Measurements from ENCODE around the gene TECPR2.
"Not testable (repeated sequence)": the region's sequence is repeated elsewhere in the genome, so short reads cannot be mapped to it uniquely, and the experiment has no call there.

The TECPR2 gene

DNA sequence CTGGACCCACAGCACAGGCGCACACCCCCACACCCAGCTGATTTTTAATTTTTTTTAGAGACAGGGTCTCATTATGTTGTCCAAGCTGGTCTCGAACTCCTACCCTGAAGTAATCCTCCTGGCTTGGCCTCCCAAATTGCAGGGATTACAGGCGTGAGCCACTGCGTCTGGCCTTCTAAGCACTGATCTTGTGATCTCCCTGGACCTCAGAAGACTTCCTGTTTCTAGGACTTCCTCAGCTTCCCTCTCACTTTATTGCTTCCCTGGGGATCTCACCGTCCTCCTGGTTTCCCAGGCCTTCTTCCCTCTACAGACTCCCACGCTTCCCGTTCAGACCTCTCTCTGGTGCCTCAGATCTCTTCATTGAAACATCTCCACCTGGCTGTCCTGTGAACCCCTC, 29.4 kb upstream of the TECPR2 start:
- DNase-seq: no peak

DNA sequence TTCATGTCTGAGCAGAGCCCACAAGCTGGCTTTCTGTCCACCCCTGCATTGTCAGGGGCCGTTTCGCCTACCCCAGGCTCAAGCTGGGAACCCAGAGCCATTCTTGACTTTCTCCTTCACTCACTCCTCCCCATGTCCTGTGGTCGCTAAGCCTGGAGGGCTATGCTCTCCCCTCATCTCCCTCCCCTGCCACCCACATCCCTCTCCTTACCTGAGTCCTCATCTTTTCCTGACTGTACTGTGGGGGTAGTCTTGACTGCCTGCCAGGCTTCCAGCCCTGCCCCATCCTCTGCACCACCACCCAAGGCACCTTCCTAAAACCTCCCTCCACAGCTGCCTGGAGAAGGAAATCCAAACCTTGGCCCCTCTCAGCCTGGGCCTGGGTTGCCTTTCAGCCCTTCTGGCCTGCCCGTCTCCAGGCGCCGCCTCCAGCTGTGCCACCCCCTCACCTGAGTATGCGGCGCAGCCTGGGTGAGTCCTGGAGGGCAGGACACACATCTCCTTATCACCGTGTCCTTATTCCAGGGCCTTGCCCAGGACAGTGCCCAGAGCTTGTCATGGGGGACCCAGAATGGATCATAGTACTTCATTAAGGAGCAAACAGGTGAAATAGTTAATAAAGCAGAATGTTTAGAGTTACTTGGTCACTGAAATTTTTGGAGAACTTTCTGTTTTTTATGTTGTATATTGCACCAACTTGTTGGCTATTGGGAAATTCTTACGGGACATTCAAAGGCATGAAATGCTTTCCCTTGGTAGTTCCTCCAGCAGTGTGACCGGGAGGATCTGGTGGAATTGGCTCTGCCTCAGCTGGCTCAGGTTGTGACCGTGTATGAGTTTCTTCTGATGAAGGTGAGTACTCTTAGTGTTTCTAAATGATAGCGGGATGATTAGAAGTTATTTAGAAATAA, 28.7 kb upstream of the TECPR2 start:
- DNase-seq: no peak

DNA sequence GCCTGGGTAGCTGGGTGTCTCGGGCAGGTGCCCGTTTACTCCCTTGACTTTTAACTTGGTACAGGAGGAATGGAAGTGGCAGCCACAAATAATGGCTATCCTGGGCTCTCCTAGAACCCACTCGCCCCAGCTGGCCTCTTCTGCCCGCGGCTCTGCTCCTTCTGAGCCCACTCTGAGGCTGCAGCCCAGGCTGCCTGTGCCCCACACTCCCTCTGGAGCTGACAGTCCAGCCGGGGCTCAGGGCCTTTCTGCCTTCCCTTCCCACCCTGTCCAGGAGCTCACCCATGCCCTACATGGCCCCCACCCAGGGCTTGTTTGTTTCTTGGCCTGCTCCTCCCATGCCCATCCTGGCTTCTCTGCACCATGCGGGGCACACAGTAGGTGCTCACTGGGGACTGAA, 27.6 kb upstream of the TECPR2 start:
- no peak for DNase-seq

GRCh38 chr14:102338724-102339123, 24.0 kb upstream of the TECPR2 start:
- no peak for DNase-seq

- no peak for DNase-seq
Observed at GRCh38 chr14:102341566-102341965, 21.2 kb upstream of the TECPR2 start.

GRCh38 chr14:102342238-102342637, 20.5 kb upstream of the TECPR2 start:
- no peak for DNase-seq

GRCh38 chr14:102344084-102344483, 18.7 kb upstream of the TECPR2 start:
- no peak for DNase-seq

- no peak for DNase-seq
Observed at GRCh38 chr14:102344485-102344884, 18.3 kb upstream of the TECPR2 start.

DNA sequence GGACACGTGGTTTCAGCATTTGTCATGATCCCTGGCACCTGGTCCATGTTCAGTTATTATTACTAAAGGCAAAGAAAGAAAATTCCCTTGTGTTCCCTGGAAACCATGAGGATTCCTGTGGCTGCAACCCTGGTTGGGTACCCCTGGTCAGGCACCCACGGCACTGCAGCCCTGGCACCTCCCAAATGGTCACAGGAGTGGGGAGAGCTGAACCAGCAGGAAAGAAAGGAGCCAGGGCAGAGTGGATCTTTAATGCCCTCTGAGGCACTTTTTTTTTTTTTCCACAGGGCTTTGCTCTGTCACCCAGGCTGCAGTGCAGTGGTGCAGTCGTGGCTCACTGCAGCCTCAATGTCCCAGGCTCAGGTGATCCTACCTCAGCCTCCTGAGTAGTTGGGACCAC, 17.5 kb upstream of the TECPR2 start:
- no peak for DNase-seq

- DNase-seq: no peak
Observed at GRCh38 chr14:102346645-102347044, 16.1 kb upstream of the TECPR2 start.

- DNase-seq: no peak
Observed at GRCh38 chr14:102348376-102348775, 14.4 kb upstream of the TECPR2 start.

DNA sequence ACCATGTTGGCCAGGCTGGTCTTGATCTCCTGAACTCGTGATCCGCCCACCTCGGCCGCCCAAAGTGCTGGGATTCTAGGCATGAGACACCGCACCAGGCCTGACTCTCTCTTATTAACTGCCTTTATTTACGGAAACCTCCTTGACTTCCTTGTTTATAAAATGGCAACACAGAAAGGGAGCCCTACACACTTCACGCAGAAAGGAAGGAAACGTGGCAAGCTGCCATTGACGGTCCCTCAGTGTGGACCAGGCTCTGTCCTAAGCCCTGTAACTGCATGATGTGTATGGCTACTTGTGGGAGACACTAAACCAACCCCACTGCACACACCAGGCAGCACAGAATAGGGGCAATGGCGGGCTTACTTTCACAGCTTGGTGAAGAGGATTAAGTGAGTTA, 11.7 kb upstream of the TECPR2 start:
- DNase-seq: no peak

DNA sequence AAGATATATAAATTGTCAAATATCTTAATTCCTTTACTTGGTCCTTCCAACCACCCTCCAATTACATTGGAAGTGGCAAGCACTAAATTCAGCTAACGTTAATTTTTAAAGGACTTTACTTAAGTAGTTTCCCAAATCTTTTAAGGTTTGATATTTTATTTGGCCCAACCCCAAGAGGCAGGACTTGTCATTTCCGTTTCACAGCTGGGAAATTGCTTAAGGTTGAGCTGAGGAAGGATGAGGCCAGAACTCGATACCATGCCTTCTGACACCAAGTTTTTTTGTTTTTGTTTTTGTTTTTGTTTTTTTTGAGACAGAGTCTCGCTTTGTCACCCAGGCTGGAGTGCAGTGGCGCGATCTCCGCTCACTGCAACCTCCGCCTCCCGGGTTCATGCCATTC, 11.1 kb upstream of the TECPR2 start:
- not testable (repeated sequence) for DNase-seq

DNA sequence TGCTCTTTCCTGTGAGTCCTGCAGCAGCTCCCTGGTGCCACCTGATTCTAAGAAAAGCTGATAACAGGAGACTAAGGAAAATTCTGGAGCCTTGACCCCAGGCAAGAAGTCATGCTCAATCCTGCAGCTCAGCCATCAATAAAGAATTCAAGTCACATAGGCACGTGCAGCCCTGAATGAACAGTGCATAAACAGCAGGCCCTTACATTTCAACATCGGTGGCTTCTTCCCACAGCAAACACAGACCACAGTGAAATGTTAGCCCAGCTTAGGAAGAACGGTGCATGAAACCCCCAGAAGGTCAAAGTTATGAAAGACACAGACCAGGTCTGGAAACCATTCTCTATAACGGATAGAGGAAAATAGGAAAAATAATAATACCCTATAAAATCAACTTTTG, 10.5 kb upstream of the TECPR2 start:
- DNase-seq: no peak

DNA sequence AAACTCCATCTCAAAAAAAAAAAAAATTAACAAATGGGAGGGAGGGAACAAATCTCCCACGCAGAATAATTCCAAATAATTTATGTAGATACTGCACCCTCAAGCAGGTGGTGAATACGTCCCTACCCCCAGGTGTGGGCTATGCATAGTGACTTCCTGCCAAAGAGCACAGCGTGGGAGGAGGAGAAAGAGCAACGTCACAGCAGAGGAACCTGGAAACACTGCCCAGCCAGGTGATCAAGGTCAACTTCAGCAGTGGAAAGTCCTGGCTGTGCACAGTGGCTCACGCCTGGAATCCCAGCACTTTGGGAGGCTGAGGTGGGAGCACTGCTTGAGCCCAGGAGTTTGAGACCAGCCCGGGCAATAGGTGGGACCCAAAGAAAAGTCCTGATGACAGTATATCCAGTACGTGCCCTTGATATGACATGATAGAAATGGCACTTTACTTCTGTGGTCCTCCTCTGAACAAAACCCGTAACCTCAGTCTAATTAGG, 9.6 kb upstream of the TECPR2 start:
- DNase-seq: no peak

- DNase-seq: no peak
Observed at GRCh38 chr14:102356280-102356679, 6.5 kb upstream of the TECPR2 start.

DNA sequence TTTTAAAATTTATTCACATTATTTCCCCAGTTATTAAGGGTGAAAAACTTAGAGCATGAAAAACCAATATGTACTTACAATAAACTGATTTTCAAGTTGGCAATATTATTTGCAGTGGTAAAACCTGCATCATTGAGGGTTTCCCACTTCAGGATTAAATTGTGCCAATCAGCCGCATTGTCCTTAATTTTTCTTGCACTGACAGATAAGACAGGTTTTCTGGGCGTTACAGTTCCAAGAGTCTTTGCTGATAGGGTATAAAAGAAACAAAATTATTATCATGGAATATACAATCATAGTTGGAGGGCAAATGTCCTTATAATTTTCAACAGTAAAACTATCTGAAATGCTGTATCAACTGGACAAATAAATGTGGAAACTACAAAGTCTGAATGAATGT, 3.4 kb upstream of the TECPR2 start:
- DNase-seq: no peak

GRCh38 chr14:102360388-102360787, 2.4 kb upstream of the TECPR2 start:
- no peak for DNase-seq

DNA sequence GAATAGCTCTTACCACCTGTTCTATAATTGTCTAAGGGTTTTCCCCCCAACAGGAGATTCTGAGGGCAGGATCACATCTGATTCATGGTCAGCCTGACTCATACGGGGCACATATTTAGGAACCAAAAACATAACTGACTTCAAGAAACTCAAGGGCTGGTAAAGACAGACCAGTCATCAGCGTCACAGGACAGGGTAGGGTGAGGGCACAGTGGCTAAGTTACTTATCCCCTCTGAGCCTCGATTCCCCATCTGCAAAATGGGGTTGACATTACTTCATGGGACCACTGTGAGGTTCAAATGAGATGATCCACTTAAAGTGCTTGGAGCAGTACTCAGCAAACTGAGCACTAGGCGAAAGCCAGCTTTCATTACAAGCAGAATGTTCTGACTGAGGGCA, 657 bp upstream of the TECPR2 start:
- peak; percentile 74 for DNase-seq

GRCh38 chr14:102363182-102363943, 622 bp downstream of the TECPR2 start:
- no peak for DNase-seq

DNA sequence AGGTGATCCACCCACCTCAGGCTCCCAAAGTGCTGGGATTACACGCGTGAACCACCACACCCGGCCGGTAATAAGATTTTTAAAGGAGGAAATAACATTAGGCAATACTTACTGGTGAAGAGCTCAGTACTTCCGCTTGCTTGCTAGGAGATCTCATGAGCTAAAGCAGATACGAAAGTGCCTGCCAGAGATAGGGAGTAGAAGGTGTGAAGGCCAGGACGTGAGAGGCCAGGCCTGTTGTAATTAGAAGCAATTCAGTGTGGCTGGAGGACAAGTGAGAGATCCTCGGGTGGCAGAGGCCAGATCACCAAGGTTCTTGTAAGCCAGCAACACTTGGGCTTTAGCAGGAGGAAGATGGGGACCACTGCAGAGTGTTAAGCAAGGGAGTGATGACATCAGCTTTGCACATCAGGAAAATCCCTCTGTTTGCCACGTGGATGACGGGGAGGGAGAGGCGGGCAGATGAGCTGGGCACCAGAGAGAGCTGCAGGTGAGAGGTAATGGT, 7.6 kb downstream of the TECPR2 start:
- DNase-seq: no peak

DNA sequence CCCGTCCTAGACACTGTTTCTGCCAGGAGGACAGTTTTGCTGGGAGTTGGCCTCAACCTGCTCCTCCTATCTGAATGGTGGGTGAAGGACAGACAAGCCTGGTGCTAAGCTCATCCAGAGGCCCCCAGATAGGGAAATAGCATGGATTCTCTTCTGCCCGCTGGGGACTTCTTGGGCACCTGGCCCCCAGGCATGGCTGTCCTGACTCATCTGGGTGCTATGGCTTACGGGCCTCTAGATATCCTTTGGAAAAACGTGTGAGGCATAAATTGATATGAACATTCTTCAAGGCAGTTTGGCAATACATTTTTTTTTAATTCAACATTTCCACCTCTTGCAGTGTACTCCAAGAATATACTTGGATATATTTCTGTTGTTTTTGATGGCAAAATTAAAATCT, 8.6 kb downstream of the TECPR2 start:
- DNase-seq: no peak

DNA sequence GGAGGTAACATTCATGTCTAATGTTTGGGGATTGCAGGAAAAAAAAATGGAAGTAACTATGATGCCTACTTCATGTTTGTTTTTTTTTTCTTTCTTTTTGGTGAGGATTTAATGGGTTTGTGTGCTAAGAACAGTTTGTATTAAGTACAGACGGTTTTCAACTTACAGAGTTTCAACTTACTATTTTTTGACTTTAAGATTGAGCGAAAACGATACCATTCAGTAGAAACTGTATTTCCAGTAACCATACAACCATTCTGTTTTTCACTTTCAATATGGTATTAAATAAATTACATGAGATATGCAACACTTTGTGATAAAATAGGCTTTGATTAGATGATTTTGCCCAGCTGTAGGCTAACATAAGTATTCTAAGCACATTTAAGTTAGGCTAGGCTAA, 10.4 kb downstream of the TECPR2 start:
- no peak for DNase-seq

GRCh38 chr14:102374264-102374663, 11.5 kb downstream of the TECPR2 start:
- DNase-seq: no peak

All from activated CD8-positive, alpha-beta memory T cell treated with anti-CD3 and anti-CD28 coated beads for 24 hours (primary cell).